GM18498 (cell line): ENCODE measurements around the gene TMEM270.

Experiments
- ATAC-seq: cut with Tn5 transposase; IDR thresholded peaks from one replicate; pipeline ENCODE4 v1.9.1; 2021; ENCODE audit warnings: mild to moderate bottlenecking, moderate library complexity; ENCODE audit not compliant: unreplicated experiment

TMEM270 gene

DNA sequence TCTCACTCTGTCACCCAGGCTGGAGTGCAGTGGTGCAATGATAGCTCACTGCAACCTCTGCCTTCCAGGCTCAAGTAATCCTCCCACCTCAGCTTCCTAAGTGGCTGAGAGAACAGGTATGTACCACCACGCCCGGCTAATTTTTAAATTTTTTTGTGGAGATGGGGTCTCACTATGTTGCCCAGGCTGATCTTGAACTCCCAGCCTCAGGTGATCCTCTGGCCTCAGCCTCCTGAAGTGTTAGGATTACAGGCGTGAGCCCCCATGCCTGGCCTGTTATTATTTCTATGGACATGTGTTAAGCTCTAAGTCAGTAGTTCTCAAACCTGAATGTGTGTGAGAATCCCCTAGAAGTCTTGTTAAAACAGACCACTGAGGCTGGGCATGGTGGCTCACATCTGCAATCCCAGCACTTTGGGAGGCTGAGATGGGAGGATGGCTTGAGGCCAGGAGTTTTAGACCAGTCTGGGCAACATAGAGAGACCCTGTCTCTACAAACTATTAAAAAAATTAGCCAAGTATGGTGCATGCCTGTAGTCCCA lies 24.5 kb downstream of the TMEM270 start:
- no peak for ATAC-seq

DNA sequence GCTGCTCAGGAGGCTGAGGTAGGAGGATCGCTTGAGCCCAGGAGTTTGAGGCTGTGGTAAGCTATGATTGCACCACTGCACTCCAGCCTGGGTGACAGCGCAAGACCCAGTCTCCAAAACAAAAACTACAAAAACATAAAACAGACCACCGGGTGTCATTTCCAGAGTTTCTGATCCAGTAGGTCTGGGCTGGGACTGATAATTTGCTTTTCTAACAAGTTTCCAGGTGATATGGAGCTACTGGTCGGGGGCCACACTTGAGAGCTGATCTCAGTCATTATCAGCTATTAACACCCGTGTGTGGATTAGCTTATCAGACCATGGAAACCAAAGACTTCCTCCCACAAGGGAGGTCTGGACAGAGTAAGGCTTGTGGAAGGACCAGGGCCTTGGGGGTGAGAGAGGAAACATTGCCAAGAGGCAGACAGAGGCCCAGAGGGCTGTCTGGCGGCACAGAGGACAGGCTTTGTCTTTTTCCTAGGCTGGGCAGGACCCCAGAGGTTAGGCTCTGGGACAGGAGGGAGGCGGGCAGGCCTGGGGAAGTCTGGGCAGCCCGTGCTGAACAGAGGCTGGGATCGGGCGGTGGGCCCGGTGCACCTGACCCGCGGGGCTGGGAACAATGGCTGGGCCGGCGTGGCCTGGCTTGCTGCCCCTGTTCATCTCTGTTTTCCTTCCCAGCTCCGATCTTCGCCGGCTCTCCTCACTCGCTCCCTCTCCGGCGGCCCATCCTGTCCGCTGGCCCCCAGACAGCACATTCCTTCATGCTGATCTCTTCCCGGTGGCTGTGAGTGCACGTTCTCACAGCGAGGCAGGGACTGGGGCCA lies 25.2 kb downstream of the TMEM270 start:
- no peak for ATAC-seq

DNA sequence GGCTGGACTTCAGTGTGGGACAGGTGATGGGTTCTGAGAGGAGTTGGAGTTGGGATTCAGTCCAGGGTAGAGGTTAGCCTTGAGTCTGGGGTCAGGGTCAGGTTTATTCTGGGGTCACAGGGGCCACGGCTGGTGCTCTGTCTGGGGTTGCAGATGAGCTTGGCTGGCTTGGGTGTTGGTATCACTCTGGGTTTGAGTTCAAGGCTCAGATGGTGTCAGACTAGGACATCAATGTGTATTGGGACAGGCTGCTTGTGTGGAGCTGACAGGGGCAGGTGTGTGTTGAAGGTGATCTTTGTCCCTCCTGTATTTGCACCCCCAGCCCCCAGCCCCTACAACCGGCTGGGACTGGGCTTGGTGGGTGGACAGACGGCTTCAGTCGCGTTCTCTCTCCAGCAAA lies 26.8 kb downstream of the TMEM270 start:
- ATAC-seq, result no peak

DNA sequence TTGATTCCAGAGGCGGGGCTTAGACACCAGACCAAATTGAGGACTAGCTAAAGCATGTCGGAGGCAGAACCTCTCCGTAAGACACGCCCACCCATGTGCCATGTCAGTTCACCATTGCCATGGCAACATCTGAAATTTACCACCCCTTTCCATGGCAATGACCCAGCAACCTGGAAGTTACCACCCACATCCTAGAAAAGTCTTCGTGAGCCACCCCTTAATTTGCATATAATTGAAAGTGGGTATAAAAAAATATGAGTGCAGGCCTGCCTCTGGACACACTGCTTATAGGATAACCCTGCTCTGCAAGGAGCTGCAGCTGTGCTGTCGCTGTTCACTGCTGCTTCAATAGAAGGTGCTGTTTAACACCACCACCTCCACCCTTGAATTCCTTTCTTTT lies 28.0 kb downstream of the TMEM270 start:
- ATAC-seq, result no peak

DNA sequence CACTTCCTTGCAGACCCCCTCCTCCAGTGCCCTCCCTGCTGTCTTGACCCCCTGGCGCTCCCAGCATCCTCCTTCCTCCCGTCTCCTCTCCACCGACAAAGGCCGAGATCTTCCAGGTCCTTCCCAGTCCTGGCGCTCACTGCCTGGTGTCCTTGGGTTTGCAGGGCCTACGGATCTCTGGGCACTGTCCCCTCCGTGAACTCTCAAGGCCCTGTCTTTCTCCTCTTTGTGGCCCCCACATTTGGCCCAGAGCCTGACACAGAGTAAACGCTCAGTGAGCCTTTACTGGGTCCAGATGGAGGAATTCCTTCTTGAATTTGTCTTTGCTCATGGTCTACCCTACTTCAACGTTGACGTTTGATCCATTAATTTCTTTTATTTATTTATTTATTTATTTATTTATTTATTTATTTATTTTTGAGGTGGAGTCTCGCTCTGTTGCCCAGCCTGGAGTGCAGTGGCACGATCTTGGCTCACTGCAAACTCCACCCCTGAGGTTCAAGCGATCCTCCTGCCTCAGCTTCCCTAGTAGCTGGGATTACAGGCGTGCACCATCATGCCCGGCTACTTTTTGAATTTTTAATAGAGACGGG lies 29.7 kb downstream of the TMEM270 start:
- no peak for ATAC-seq

DNA sequence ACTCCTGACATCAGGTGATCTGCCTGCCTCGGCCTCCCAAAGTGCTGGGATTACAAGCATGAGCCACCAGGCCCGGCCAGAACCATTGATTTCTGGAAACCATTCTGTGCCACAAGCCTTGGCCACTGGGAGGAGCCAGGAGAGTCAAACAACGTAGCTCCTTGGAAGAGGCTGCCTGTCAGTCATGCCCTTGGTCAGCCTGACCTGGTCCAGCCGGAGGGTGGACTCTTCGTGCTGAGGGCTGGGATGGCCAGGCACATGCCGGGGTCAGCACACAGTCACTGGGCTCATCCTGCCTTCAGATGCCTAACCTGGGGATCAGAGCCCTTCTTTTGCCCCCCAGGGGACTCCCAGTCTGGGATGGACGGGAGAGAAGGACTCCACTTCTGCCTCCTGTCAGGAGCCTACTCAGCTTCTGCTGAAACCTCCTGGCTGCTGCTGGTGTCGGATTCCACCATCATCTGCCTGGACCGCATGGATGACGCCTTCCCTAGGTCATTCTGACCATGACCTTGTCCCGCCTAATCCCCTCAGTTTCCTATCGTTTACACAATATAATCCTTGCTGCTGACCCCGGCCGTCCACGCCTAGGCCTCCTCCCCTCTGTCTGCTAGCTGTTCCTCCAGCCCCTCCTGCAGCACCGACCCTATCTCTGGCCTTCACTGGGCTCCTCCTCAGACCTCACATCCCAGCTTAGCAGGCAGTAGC lies 30.4 kb downstream of the TMEM270 start:
- no peak for ATAC-seq

DNA sequence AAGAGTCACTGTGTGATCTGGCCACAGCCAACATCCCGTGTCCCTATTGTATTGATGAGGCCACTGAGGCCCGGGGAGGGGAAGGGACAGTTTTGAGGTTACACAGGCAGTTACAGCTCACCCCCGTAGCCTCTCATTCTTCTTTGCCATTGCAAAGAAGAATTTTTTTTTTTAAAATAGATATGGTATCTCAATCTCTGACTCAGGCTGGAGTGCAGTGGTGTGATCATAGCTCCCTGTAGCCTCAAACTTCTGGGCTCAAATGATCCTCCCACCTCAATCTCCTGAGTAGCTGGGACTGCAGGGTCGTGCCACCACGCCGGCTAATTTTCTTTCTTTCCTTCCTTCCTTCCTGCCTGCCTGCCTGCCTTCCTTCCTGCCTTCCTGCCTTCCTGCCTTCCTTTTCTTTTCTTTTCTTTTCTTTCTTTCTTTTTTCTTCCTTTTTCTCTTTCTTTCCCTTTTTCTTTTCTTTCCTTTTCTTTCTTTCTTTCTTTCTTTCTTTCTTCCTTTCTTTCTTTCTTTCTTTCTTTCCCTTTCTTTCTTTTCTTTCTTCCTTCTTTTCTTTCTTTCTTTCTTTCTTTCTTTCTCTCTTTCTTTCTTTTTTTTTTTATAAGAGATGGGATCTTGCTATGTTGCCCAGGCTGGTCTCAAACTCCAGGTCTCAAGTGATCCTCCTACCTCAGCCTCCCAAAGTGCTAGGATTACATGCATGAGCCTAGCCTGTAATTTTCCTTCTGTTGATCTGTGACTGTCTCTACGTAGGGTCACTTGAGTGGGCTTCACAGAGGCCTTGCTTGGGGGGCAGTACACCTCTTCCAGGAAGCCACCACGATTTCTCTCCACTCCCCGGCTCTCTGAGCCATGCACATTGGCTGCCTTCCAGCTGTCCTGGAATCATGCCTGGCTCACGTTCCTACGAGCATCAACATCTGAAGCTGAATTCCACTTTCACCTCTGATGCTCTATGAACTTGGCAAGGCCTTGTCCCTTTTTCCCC lies 31.3 kb downstream of the TMEM270 start:
- no peak for ATAC-seq

DNA sequence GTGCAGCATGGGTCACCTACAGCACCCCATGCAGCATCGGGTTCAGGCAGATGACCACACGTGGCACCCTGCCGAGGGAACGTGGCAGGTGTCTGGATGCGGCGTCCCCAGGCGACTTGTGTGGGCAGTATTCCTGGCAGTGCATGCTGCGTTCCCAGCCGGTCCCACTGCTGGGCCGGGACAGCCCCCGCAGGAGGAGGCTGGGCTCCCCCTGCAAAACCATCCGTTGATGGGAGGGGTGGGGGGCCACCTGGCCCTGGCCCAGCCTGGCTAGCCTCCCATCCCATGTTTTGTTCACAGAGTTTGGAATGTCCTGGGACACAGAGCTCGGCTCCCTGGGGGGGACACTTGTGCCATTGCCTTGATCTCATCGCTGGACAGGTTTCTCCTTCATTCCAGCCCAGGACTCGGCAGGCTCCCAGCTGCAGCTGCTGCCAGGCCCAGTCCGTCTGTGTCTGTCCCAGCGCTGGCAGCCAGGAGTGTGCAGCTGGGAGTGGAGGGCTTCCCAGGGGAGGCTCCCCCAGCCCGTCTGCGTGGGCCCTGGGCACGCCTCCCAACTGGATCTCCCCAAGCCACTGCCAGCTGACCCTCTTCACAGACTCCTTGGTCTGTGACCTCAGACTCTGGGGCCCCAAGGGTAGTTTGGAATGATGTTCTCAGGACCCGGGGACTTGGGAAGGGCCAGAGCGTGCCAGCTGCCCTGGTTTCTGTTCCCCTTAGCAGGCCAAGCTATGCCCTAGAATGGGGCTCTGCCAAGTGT lies 32.6 kb downstream of the TMEM270 start:
- no peak for ATAC-seq

DNA sequence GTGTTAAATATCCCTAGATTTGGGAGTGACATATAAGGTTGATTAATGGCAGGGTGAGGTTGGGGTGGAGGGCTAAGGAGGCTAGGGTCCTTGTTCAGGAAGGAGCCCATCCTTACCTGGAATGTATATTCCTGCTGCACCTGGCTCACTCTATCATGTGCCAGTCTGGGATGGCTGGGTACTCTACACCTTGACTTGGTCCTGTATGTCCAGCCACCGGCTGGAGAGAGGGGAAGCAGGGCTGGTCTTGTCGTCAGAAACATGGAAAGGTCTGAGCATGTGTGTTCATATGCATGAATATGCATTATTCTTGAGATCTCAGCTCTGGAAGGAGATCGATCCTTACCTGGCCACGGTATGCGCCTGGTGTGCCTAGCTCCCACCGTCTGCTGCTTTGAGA lies 33.2 kb downstream of the TMEM270 start:
- ATAC-seq, result no peak

DNA sequence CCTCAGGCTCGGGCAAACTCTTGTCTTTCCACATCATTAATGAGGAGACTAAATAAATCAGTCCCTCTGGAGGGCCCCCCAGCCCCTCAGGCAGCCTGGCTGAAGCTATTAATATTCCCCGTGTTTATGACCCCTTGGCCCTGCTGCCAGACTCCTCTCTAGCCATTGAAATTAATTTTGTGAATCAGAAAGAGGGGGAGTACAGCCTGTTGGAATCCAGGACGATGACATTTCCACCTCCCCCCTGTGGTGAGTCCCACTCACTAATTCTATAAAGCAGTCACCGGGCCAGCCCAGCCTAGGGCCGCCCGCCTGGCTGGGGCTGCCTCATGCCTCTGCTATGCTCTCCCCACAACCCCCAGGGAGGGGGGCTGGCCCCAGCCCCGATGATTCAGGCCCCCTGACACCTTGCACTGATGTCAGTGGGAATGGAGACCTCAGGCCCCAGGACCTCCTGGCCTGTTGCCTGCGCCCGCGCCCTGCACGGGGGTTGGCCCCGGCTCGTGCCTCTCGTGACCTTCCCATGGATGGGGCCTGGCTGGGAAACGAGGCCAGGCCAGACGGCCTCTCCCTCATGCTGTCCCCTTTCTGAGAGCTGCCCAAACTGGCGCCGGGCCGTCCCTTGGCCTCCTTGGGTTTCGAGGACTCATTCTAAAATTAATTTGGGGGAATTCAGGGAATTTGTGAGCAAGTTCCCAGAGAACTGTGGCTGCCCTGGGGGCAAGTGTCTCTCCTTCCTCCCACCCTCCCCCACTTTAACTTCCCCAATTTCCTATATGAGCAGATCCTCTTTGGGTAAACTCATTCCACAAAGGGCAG lies 34.0 kb downstream of the TMEM270 start:
- ATAC-seq, result no peak

DNA sequence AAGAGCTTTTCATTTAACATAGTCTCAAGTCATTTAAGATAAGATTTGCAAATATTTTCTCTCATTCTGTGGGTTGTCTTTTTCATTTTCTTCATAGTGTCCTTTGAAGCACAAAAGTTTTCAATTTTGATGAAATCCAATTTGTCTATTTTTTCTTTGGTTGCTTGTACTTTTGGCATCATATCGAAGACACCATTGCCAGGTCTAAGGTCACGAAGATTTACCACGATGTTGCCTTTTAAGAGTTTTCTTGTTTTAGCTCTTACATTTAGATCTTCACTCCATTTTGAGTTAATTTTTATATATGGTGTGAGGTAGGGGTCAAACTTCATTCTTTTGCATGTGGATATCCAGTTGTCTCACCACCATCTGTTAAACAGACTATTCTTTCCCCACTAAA lies 34.7 kb downstream of the TMEM270 start:
- ATAC-seq, result no peak

DNA sequence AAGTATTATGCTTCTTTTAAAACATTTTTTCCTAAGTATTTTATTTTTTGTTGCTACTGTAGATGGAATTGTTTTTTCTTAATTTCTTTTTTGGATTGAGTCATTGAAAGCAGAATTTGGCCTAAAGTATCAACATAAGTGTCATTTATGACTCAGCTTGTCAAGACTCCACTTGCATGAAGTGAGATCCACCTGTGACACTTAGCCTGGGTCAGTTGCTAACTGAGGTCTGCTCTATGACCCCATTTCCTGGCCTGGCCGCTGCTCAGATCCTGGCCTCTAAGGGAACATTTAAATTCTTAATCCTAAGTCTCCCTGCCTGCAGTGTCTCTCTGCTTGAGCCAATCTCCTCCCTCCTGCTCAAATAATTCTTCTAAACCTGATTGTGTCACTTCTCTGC lies 35.5 kb downstream of the TMEM270 start:
- ATAC-seq, result no peak

DNA sequence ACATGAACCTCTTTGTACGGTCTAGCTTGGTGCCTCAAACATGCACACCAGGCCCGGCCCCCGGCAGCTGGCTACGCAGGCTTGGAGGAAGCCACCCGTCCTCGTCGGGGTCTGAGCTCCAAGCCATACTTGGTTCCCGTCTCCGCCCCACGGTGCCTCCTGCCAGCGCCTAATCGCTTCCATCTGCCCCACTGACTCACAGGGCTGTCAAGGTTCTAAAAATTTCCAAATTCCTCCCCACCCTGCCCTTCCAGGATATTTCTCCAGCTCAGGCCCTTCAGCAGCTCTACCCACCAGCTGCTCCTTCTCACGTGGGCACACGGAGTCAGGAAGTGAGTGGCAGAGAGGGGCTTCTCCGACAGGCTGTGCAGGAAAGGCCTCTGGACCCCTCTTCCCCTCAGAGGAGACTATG lies 38.8 kb downstream of the TMEM270 start:
- no peak for ATAC-seq

DNA sequence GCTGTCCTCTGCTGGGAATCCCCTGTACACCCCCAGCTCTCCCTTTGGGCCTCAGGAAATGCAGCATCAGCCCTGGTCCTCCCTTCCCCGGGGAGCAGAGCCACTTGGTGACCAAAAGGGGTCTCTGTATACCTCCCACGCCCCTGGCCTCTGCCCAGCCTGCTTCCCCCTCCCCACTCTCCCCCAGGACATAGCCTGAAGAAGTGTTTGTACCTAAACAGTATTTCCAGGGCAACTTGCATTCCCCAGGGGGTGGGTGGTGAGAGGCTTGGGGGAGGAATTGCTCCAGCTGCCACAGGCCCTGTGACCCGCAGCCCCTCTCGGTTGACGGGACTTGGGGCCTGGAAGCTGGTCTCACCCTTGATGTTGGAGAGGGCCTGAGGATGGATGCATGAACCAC lies 39.3 kb downstream of the TMEM270 start:
- no peak for ATAC-seq

DNA sequence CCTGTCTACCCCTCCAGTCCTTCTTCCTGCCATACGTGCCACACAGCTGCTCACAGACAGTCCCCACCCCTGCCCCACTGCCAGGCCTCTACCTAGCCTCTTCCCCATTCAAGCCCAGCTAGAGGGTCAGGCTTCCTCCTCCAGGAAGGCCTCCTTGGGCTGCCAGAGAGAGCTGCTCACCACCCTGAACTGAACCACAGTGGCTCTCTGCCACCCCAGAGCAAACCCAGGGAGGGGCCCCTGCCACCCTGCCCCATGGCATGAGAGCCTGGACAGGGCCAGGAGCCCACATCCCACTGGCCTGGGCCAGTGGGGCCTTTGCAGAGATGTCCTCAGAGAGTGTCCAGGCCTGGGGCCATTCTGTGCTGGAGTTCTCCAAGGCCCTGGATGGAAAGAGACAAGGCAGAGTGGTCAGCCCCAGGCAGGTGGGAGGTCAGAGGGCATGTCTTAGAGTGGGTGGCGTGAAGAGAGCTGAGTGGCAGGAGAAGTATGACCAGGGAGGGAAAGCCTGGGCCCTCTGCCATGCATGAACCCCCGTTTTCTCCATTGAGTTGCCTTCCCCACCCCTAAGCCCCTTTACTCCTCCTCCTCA lies 40.4 kb downstream of the TMEM270 start:
- ATAC-seq, result no peak

DNA sequence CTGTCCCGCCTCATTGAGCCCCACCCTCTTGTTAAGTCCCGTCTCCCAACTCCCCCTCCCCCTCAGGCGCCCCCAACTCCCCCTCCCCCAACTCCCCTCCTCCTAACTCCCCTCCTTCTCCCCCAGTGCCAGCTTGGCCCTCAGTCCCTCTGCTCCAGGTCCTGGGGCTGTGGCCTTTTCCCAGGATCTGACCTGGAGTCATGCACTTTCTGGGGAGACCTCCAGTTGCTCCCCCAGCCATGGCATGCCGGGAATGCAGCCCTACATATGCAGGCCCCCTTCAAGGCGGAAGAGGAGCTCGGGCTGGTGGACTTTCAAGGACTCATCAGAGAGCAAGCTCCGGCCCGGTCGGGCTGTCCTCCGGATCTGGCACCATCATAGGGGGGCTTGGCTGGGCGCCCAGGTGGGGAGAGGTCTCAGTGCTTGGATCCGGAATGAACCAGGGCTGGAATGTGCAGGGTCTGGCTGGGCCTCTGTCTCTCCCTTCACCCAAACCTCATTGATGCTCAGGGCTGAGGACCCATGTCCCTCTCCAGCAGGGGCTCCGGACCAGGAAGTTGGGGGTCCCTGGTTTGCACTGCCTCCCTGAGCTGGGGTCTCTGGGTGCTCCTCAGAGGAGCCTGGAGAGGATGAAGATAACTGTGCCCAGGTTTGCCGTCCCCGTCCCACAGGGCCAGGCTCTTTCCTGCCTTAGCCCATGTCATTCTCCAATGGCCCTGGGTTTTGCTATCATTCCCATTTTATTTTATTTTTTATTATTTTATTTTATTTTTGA lies 41.1 kb downstream of the TMEM270 start:
- no peak for ATAC-seq

DNA sequence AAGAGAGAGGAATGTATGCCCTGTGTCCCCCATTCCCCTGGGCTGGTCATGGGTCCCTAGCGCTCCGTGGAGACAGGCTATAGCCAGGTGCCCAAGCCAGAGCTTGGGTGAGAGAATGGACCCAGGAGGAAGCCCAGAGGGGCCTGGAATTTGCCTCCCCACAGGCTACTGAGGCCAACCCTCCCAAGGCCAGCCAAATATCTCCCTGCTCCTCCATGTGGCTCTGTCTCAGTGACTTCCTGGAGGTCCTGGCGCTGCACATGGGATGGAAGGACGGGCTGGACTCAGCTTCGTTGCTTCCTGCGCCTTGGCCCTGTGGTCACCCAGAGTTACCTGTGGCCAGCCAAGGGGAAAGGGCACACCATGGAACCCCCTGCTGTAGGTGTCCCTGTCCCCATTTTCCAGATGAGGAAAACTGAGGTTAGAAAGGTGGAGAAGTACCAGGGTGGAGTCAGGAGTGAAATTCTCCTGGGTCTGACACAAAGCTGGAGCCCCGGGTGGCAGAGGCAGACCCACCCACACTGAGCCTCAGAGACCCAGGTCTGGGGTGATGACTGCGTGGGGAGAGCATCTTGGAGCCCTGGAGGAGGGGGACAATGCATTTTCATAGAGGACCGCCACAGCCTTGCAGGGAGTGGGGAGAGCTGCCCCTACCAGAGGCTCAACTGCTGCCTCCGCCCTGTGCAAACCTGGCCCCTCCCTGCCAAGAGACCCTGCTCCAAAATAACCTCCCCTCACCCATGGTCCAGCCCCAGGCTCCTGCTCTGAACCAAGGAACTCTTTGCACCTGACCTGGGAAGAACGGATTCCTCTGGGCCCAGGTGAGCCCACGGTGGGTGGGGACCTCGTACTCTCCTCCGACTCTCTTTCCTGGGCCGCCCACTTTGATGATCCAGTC lies 42.6 kb downstream of the TMEM270 start:
- ATAC-seq, result no peak
